GM21423 (cell line): ENCODE data around the gene MAP3K9.
A peak's percentile ranks its signal among the peaks of the same experiment; 100 is the strongest.
"Not testable (repeated sequence)": the region's sequence is repeated elsewhere in the genome, so short reads cannot be mapped to it uniquely, and the experiment has no call there.

Experiments used
- ATAC-seq: cut with Tn5 transposase; IDR thresholded peaks from one replicate; pipeline ENCODE4 v1.9.1; 2021; ENCODE audit warnings: mild to moderate bottlenecking, moderate library complexity; ENCODE audit not compliant: unreplicated experiment

Gene MAP3K9

DNA sequence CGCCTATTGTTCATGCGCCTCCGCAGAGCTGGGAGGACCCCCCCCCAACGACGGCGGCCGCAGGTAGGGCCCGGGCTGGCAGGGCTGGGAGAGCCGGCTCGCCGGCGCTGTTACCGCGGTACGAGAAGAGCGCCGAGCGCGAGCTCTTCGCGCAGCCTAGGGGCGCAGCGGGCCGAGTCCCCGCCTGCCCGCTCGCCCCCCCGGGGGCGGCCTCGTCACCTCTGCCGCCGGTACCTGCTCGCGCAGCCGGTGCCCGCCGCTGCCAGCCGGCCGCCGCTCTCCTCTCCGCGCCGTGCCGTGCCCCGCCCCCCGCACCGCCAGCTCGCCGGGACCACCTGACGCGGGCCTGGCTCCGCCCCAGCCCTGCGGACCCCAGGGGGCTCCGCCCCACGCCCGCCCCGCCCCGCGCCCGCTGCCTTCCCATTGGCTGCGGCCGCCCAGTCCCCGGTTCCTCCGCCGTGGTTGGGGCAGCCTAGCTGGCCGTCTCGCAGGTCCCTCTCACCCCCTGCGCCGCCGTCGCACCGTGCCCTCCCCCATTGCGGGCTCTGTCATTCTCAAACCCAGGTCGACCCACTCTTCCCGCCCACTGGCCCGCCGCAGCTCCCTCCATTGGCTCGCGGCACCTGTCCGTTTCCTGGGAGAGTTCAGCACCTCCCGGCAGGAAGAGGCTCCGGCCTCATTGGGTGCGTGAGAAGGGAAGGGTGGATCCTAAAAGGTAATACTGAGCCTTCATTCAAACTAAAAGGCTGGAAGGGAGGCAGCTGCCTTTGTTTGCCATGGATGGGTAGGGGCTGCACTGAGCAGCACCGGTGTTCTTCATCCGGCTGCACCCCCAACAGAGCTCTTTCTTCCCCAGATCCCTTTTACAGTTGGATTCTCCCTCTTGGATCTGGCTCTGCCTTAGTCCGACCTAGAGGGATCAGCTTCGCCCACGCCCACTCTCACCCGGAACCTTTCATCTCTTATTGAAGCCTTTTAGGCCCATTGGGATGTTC is at the start of gene MAP3K9:
TSS of gene MAP3K9 (minus strand) at position 289 of the 995 bp plus-strand sequence. CDS start 342 bp downstream, outside the sequence.
- ATAC-seq = peak; percentile 90

DNA sequence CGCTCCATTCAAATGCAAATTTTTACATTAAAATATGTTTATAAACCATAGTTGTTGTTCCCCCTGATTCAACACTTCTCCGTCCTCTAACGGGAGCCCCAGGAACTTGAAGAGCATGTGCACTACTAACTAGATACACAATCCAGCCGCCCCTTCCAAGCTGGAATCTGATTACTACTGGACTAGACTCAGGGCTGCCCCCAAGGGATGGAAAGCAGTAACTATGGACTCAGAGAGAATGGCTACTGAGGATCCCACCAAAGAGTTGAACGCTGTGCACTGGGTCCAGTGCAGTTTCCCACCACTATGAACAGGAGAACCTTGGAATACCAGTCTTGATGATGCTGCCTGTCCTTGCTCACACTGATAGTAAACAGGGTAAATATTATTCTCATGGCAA is 49.3 kb upstream of the MAP3K9 start:
- no peak for ATAC-seq

DNA sequence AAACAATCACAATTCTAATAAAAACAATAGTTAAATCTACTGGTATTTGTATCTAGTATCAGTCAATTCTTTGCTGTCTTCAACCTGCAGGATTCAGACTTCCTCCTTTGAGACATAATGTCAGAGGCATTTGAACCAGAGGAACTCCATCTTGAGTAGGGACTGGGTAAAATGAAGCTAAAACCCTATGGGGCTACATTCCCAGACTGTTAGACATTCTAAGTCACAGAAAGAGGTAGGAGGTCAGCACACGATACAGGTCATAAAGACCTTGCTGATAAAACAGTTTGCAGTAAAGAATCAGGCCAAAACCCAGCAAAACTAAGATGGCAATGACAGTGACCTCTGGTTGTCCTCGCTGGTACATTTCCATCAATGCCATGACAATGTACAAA is 48.2 kb upstream of the MAP3K9 start:
- no peak for ATAC-seq

DNA sequence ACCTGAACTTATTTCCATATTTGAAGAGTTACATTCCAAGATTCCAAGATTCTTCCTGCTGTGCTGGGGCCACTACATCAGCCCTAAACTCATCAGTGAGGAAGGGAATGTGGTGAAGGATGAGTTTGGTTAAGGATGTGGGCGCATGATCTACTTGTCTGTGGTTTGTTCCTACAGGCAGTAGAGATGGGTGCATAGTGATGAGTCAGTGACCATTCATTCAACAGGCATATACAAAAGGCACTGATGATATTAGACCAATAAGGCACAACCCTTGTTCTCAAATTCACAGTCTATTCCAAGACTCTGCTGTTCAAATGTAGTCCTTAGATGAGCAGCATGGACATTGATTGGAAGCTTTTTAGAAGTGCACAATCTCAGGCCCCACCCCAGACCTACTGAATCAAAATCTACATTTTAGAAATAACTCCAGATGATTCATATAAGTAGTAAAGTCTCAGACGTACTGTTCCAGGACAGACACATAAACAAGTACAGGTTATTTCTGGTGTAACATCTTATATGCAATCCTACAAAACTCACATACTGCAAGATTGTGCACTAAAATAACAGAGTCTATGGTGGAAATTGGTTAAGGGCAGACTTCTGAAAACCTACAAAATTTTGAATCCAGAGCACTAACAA is 47.7 kb upstream of the MAP3K9 start:
- ATAC-seq = no peak

DNA sequence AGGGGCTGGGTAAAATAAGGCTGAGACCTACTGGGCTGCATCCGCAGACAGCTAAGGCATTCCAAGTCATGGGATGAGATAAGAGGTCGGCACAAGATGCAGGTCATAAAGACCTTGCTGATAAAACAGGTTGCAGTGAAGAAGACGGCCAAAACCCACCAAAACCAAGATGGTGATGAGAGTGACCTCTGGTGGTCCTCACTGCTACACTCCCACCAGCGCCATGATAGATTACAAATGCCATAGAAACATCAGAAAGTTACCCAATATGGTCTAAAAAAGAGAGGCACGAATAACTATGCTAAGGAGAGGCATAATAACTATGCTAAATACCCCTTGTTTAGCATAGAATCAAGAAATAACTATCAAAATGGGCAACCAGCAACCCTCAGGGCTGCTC is 46.2 kb upstream of the MAP3K9 start:
- ATAC-seq = no peak

DNA sequence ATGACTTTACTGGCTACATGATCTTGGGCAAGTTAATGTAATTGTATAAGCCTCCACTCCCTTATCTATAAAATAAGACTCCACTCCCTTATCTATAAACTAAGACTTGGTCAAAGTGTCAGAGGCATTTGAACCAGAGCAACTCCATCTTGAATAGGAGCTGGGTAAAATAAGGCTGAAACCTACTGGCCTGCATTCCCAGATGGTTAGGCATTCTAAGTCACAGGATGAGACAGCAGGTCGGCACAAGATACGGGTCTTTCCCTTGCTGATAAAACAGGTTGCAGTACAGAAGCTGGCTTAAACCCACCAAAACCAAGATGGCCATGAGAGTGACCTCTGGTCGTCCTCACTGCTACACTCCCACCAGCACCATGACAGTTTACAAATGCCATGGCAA is 44.3 kb upstream of the MAP3K9 start:
- not testable (repeated sequence) for ATAC-seq

DNA sequence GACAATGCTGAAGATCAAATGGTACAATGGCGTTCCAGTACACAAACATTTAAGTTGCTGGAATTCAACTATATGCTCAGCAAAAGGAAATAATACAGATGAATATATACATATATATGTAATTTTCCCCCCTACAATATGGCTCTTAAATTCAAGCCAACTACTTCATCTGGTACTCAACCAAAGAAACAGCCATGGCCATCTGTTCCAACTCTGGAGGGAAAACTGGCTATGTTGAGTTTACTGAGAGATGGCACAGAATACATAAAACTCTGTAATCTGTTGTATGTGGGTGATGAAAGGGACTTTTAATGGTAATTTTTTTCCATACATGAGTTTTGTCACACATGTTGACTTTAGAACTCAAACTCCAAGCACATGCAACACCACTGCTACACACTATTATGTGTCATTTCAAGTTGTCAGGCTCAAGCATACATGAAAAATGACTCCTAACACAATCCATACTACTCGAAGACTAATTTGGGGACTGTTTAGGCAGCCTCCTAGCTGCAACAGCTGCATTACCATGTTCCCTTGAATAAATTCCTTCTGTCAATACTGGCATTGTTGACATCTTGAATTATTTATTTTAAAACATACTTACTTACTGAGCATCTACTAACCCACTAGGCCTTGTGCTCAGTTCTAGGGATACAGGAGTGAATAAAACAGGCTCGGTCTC is 38.2 kb upstream of the MAP3K9 start:
- no peak for ATAC-seq

DNA sequence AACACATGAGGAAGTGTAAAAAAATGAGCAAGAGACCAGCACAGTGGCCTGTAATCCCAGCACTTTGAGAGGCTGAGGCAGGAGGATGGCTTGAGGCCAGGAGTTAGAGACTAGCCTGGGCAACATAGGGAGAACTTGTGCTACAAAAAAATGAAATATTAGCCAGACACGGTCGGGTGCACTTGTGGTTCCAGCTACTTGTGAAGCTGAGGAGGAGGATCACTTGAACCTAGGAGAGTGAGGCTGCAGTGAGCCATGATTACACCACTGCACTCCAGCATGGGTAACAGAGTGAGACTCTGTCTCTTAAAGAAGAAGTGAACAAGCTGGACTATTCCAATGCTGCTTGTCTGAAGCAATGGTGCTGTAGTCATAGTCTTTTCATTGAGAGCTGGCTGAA is 36.3 kb upstream of the MAP3K9 start:
- no peak for ATAC-seq

DNA sequence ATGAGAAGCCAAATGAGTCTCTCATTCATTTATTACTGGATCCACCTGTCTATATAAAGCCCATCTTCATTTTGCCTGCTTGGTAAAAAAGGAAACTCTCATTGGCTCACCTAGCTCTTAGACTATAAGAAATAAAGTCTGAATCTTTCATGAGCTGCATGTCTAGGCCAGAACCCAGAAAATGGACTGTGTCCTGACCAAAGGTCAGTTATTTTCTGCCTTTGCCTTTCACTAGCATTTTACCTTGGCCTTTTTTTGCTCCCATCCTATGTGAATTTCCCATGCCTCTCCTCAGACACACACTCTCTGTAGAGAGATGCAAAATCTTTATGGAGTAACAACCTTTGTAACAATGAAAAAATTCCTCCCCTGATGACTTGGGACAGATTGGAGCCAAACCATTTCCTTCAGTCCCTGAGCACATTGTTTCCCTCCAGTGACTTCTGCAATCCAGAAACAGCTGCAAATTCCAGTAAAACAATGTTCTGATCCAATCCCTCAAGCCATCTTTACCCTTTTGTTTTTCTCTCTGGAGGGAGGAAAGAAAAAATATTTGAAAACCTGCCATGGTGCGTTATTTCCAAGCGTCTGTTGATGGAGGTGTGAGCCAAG is 33.6 kb upstream of the MAP3K9 start:
- ATAC-seq = no peak

DNA sequence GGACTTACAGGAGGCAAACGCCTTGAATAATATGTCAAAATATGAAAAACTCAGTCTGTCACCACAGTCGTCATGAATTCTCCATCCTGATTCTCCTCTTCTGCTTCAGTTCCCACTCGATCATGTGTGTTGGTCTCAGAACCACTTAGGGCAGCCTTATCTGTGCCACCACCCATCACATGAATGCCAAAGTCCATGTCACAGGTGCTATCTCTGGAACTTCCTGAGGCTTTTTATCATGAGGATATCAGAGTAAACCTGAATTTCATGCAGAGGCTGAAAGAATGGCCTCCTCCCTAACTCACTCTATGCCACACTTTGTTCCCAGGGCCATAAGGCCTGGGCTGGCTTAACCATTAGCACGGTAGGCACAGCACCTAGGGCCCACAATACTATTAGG is 28.8 kb upstream of the MAP3K9 start:
- no peak for ATAC-seq

DNA sequence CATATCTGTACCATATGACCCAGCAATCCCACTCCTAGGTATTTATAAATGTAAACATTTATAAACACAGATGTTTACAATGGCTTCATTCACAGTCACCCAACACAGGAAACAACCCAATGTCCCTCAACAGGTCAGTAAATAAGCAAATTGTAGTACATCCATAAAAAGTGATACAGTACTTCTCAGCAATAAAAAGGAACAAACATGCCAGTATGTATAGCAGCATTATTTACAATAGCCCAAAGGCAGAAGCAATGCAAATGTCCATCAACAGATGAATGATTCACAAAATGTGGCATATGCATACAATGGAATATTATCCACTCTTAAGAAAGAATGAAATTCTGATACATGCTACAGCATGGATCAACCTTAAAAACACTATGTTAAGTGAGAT is 27.6 kb upstream of the MAP3K9 start:
- no peak for ATAC-seq

DNA sequence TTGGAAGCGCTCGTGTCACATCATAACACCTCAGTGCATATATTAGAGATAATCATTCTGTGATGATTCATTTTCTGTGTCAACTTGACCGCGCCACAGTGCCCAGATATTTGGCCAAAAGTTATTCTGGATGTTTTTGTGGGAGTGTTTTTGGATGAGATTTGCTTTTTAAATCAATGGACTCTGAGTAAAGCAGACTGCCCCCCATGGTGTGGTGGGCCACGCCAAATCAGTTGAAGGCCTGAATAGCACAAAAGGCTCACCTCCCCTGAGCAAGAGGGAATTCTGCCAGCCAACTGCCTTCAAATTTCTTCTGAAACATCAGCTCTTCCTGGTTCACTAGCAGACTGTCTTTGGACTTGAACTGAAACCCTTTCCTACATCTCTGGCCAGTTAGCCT is 24.6 kb upstream of the MAP3K9 start:
- ATAC-seq = no peak

DNA sequence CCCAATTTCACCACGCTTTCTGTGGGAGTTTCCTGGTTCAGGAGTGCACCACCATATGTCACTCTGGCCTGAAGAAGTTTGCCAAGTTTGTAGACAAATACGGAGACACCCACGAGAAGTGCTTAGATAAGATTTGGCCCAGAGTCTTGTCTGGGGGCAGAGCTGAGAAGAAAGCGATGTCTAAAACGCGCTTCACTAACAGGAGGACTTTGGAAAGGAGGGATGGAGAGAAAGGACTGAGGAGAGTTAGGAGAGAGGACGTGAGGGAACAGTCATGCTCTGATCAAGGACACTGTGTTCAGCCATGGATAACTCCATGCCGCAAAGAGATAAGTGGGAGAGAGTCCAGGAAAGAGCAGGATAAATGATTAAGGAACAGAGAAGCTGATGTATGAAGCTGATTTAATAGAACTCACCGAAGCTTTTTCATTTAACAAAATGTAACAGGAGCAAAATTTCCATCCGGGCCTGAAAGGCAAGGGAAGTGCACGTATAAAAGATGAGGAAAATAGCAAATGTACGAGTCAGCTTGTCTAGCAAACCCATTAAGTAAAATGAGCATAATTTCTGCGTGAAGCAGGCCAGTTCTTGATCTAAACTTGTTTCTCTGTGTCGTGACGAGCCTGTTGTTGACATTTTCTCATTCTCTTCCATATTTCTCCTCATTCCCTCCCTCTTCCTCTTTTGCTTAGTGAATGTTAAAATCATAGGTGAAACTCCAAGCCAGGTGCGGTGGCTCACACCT is 23.4 kb upstream of the MAP3K9 start:
- no peak for ATAC-seq

DNA sequence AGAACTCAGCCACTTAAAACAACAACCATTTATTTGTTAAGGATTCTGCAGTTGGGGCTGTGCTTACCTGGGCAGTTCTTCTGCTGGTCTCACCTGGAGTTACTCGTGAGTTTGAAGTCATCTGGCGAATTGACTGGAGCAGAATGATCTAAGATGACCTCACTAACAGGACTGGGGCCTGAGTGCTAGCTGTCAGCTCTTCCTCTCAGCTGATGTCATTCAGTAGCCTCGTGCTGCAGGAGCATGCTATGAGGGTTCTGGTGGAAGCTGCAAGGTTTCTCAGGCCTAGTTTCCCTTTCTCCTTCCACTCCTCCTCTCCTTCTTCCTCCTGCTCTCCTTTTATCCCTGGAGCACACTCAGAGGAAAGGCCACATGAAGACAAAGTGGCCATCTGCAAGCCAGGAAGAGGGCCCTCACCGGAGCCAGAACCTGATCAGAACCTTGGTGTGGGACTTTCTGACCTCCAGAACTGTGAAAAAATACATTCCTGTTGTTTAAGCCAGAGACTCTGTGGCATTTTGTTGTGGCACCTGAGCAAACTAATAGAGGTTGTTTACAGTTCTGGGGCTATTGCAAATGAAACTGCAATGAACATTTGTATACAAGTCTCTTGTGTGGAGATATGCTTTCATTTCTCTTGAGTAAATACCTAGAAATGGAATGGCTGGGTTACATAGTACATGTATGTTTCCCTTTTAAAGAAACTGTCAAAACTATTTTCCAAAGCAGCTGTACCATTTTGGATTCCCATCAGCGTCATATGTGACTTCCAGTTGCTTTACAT is 21.9 kb upstream of the MAP3K9 start:
- ATAC-seq = no peak

DNA sequence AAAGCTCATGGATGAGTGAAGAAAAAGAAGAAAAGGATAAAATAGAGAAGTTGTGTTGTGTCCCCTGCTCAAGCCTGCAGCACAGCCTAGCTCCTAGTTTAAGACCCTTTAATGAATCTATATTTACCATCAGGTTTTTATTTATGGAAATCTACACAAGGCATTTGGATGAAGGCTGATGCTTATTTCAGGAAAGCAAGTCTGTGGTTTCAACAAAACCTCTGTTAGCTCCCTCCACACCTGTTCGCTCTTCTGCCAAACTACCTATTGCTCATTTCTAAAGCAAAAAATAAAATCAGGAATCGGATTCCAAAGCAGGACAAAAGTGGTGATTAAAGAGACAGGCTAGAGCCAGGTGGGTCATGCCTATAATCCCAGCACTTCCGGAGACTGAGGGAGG is 18.9 kb upstream of the MAP3K9 start:
- ATAC-seq = no peak

DNA sequence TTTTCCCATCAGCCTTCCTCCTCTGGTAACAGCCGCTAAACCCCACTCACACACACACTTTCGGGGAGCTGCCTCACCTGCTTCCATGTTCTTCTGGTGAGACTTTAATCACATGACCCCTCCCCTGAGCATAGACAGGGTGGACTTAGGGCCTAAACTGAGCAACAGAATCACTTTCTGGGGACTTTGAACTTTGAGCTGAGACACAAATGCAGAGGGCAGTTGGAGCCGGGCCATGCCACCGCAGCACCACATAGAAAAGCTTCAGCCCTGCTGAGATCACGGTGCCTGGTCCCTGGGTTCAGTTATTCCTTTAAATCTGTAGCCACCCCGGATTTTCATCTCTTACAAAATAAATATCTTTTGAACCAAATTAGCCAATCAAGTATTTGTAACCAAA is 18.4 kb upstream of the MAP3K9 start:
- no peak for ATAC-seq

DNA sequence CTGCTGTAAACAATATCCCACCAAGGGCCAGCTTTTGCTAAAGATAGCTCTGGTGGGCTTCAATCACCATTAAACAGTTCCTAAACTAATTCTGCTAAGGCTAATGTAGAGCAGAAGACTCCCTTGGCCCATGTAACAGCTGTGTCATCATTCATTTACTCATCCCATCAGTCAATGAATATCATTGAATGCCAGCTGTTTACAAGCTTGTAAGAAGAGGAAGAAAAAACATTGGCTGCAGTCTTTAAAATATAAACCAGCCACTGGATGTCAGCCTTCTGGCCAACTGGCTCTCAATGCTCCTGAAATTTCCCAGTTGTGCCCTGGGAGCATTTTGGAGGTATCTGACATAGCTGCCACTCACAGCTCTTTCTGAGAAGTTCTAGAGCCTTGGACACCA is 18.0 kb upstream of the MAP3K9 start:
- no peak for ATAC-seq

DNA sequence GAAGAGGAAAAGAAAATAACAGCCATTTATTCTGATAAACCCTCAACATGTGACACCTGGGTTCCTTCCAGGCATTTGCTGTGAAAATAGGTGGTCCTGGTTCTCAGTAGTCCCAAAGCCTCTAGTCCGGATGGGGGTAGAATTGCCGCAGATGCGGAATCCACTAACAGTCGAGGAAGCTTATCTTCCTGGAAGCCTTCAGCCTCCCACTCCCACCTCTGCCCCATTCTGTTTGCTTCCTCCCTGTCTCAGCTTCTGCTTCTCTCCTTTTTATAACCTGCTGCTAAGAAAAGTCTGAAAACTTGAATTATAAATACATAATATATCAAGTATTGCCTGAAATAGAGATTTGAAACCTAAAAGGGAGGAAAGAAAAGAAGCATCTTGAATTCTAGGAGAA is 14.0 kb upstream of the MAP3K9 start:
- no peak for ATAC-seq

DNA sequence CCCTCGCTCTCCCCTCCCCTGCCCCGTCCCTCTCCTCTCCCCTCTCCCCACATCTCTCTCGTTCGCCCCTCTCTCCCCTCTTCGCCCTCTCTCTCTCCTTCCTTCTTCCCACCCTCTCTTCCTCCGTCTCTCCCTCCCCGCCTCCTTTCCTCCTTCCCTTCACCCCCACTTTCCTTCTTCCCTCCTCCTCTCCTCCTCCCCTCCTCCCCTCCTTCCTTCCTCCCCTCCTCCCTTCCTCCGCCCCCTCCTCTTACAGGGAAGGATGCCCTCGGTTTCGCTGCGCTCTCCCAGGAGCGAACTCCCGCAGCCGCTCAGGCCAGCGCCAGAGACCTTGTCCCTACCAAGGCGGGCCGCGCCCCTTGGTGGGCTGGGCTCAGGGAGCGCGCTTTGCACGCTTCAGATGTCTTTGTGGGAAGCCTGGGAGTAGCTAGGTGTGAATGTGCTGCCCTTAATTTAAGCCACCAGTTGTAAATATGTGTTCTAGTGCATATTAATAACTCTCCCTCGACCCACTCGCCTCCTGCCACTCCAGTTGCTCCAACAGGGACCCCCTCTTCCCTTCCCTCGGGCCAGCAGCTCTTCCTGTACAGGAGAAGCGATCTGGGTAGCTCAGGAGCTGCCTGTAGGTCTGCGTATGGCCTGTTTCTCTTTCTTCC is 13.3 kb upstream of the MAP3K9 start:
- no peak for ATAC-seq
